Stimulated activated naive CD4-positive, alpha-beta T cell (primary cell): ENCODE results near the gene GPRC5D.

Experiments used
- DNase-seq, 6 experiments: peaks; one replicate each; lab custom pipeline; 2025; lab: John Stamatoyannopoulos, UW

The GPRC5D gene

GRCh38 chr12:12936983-12937491, 14.9 kb downstream of the GPRC5D start:
- no peak for DNase-seq

GRCh38 chr12:12934556-12934955, 17.4 kb downstream of the GPRC5D start:
- no peak for DNase-seq

- DNase-seq, result no peak
Measured at GRCh38 chr12:12933742-12934141, 18.2 kb downstream of the GPRC5D start.

GRCh38 chr12:12930633-12931219, 21.2 kb downstream of the GPRC5D start:
- no peak for DNase-seq

- DNase-seq, result no peak
Measured at GRCh38 chr12:12929696-12930095, 22.3 kb downstream of the GPRC5D start.

- peak in 5 of 6 experiments; percentile 24 to 79 (median 68) for DNase-seq
Measured at GRCh38 chr12:12927211-12928079, 24.5 kb downstream of the GPRC5D start.

DNA sequence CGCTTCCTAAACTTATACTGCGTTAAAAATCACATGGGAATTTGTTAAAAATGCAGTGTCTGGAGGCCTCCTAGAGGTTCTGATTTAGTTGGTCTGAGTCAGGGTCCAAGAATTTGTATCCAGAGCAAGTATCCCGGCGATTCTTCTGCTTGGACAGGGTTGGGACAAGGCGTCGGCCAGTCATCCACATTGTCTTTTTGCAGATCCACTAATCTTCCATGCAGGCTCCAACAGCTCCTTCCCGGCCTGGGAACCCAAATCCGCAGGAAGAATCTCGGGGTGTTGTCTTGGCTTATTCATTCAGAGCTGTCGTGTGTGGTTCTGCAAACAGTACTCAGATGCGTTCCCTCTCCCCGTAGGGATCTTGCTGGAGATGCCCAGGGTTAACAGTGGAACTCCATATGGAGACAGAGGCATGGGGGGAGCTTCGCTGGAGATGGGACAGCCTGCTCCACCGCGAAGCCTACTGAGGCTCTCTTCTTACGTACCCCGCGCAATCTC, 25.3 kb downstream of the GPRC5D start:
- DNase-seq, result no peak

DNA sequence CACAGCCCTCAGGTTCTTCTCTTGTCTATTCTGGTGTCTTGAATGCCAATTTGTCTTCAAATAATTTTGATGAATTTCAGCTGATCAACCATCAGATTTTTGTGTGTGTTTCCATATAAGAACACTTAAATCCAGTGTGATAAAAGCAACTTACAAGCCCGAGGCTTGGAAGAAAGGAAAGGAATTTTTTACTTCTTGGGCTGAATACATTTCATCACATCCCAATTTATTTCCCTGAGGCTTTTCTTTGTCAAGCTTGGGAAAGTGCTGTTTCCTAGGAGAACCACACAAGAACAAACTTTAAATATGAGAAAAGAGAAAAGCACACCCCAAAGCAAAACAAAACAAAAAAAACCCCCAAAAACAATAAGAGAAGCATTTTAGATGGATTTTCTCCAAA, 26.6 kb downstream of the GPRC5D start:
- DNase-seq, result no peak

DNA sequence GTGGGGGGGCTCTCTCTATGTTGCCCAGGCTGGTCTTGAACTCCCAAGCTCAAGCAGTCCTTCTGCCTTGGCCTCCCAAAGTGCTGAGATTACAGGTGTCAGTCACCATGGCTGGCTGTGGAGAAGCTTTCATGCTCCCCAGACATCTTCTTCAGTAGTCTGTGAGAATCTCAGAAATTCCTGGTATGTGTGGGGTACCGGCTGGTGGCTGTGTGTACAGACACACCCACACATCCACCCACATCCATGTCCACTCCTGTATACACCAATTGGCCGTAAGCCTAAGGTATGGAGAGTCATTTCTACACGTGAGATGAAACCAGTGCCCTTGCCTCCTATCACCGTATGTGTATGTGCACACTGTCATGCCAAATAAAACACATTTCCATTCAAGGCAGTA, 27.8 kb downstream of the GPRC5D start:
- DNase-seq, result no peak

GRCh38 chr12:12922978-12923377, 29.0 kb downstream of the GPRC5D start:
- no peak for DNase-seq

DNA sequence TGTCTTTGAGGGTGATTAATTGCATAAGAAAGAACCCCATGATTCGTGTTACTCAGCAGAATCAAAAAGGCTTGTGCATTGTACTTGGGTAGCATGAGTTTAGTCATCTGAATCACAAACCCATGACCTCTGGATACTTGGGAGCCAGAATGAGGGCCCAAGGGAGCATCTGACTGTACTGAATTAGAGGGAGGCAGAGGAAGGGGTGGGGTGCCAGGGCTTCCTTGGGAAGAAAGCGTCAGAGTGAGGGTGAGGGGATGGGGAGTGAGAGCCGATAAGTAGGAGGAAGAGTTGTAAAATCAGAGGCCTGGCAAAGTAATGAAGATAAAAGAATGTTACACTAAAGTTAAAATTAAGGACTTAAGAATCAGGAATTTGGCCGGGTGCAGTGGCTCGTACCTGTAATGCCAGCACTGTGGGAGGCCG, 29.8 kb downstream of the GPRC5D start:
- no peak for DNase-seq

DNA sequence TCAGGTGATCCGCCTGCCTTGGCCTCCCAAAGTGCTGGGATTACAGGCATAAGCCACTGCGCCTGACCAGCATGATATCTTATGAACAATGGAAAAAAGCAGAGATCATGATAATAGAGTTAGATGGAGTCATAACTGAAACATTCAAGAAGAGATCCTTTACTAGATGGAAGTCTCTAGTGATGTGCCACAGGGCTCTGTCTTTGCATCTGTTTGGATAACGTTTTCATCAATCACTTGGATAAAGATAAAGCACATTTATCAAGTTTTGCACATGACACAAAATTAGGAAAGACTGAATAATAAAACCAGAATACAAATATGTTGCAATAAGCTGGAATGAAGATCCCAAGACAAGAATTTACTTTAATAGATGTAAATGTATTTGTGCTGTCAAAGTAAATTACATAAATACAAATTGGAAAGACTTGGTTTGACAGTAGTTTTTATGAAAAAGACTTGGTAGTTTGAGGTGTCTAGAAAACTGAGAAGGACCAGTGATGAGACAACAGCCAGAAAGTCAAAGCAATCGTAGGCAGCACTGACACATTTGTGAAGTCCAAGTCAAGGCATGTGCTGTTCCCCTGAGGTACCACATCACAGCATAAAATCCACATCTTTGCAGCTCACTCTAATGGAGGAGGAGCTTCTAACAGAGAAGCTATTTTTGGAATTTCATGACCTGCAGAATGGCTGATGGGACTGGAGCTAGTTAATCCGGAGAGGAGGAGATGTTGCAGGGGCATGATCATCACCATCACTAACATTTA, 32.1 kb downstream of the GPRC5D start:
- DNase-seq, result no peak

- no peak for DNase-seq
Measured at GRCh38 chr12:12918781-12919389, 33.1 kb downstream of the GPRC5D start.

DNA sequence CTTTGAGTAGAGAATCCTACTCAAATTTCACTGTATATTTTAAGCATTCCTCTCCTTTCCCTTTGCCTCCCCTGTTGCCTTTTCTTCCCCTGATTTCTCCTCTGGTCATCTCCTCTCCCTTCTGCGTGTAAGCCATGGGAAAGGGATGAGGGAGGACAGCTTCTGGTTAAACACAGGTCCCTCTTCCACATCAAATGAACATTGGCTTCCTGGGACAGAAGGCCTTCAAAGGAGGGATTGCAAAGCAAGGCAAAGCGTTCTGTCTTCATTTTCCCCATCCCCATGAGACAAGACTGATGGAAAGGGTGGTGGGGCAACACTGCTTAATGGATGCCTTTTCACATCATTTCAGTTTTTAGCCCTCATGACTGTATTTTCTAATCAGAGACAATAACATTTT, 34.5 kb downstream of the GPRC5D start:
- no peak for DNase-seq

DNA sequence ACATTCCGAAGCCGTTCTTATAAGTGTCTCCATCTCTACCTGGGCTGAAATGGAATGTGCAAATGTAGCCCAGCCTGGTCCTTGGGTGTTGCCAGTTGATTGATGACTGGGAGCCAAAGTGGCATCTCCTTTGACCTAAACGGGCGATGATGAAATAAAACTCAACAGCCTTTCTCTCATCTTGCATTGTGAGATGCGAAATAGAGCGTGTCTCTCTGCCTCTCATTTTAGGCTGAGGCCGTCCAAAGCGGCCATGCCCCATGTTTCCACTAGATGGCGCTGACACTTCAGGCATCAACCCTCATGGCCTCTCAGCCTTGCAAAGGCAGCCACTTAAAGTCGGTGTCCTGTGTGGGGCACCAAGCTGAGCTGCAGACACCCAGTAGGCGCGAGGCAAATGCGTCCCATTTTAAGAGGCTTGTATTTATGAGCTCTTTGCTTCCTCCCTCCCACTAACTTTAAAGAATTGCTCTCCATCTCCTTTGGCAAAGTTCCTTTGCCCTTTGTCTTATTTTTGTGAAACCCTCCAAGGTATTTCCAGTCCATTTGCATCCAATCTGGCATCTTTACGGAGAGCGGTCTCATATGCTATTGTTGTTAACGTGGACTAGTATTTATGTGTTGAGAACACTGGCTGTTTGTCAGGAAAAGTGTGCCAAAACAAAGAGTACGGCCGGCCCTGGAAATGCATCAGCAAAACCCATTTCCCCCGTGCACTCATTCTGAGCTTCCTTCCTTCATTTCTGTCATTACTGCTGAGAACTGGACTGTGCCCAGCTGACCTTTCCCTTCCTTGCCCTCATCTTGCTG, 35.6 kb downstream of the GPRC5D start:
- peak; percentile 61 to 88 (median 74) for DNase-seq

- no peak for DNase-seq
Measured at GRCh38 chr12:12915656-12916055, 36.3 kb downstream of the GPRC5D start.

GRCh38 chr12:12912711-12913110, 39.3 kb downstream of the GPRC5D start:
- DNase-seq, result no peak

- no peak for DNase-seq
Measured at GRCh38 chr12:12909995-12910420, 42.0 kb downstream of the GPRC5D start.

GRCh38 chr12:12909228-12909994, 42.6 kb downstream of the GPRC5D start:
- peak in 1 of 6 experiments; percentile 18 for DNase-seq

GRCh38 chr12:12908711-12909110, 43.3 kb downstream of the GPRC5D start:
- no peak for DNase-seq
